ENCODE data around the gene RB1.
A peak's percentile ranks its signal among the peaks of the same experiment; 100 is the strongest.

RB1 gene

GRCh38 chr13:48400850-48401291, 97.3 kb downstream of the RB1 start:
- H3K27ac ChIP-seq: peak overlapping the region; percentile 47; the same call in 1 of the 2 replicates
- H3K36me3 ChIP-seq (ENCODE audit: insufficient read depth, low read length): no peaks in the 10 kb centered on the region
- TF ChIP-seq FOXP2 (optimal IDR thresholded peaks at IDR 0.05; ENCODE audit: control extremely low read depth, extremely low read length, insufficient read depth): no peak
- no peak for TF ChIP-seq POLR2AphosphoS5 (IDR thresholded peaks at IDR 0.05; ENCODE audit: borderline replicate concordance, low read depth, low read length)
- TF ChIP-seq EZH2 (IDR thresholded peaks at IDR 0.05): no peak
- H3K4me3 ChIP-seq: peak overlapping the region; percentile 1; the same call in 1 of the 2 replicates
- H3K9ac ChIP-seq (ENCODE audit: insufficient read length): no peak overlapping the region
- DNase-seq (ENCODE audit: low read depth, low spot score): no peak
- no peaks in the 10 kb centered on the region for H3K9me3 ChIP-seq (ENCODE audit: low read depth, low read length)

GRCh38 chr13:48401480-48401879, 97.9 kb downstream of the RB1 start:
- no peak for DNase-seq (ENCODE audit: low read depth, low spot score)
- H3K36me3 ChIP-seq (ENCODE audit: insufficient read depth, low read length): no peaks in the 10 kb centered on the region
- H3K9ac ChIP-seq (ENCODE audit: insufficient read length): peak overlapping the region; percentile 56
- no peak for TF ChIP-seq FOXP2 (optimal IDR thresholded peaks at IDR 0.05; ENCODE audit: control extremely low read depth, extremely low read length, insufficient read depth)
- TF ChIP-seq EZH2 (IDR thresholded peaks at IDR 0.05): no peak
- TF ChIP-seq POLR2AphosphoS5 (IDR thresholded peaks at IDR 0.05; ENCODE audit: borderline replicate concordance, low read depth, low read length): no peak
- peak overlapping the region; percentile 1; the same call in 1 of the 2 replicates for H3K4me3 ChIP-seq
- H3K27ac ChIP-seq: peak overlapping the region; percentile 47
- H3K9me3 ChIP-seq (ENCODE audit: low read depth, low read length): no peaks in the 10 kb centered on the region

- no peak overlapping the region for H3K4me3 ChIP-seq
- H3K9me3 ChIP-seq (ENCODE audit: low read depth, low read length): no peaks in the 10 kb centered on the region
- no peak overlapping the region for H3K27ac ChIP-seq
- TF ChIP-seq EZH2 (IDR thresholded peaks at IDR 0.05) (no peak), FOXP2 (optimal IDR thresholded peaks at IDR 0.05; ENCODE audit: control extremely low read depth, extremely low read length, insufficient read depth) (no peak), POLR2AphosphoS5 (IDR thresholded peaks at IDR 0.05; ENCODE audit: borderline replicate concordance, low read depth, low read length) (no peak)
- H3K9ac ChIP-seq (ENCODE audit: insufficient read length): no peak overlapping the region
- H3K36me3 ChIP-seq (ENCODE audit: insufficient read depth, low read length): no peaks in the 10 kb centered on the region
- DNase-seq (ENCODE audit: low read depth, low spot score): no peak
These were observed 98.9 kb downstream of the RB1 start for GRCh38 chr13:48402325-48402932.

- H3K27ac ChIP-seq: no peak overlapping the region
- H3K4me3 ChIP-seq: no peak overlapping the region
- no peak for DNase-seq (ENCODE audit: low read depth, low spot score)
- no peaks in the 10 kb centered on the region for H3K36me3 ChIP-seq (ENCODE audit: insufficient read depth, low read length)
- no peaks in the 10 kb centered on the region for H3K9me3 ChIP-seq (ENCODE audit: low read depth, low read length)
- no peak overlapping the region for H3K9ac ChIP-seq (ENCODE audit: insufficient read length)
- no peak for TF ChIP-seq FOXP2 (optimal IDR thresholded peaks at IDR 0.05; ENCODE audit: control extremely low read depth, extremely low read length, insufficient read depth)
- no peak for TF ChIP-seq EZH2 (IDR thresholded peaks at IDR 0.05)
- TF ChIP-seq POLR2AphosphoS5 (IDR thresholded peaks at IDR 0.05; ENCODE audit: borderline replicate concordance, low read depth, low read length): no peak
These were observed 99.6 kb downstream of the RB1 start for GRCh38 chr13:48403151-48403631.

GRCh38 chr13:48403913-48404312, 100.4 kb downstream of the RB1 start:
- no peak overlapping the region for H3K27ac ChIP-seq
- TF ChIP-seq FOXP2 (optimal IDR thresholded peaks at IDR 0.05; ENCODE audit: control extremely low read depth, extremely low read length, insufficient read depth) (no peak), EZH2 (IDR thresholded peaks at IDR 0.05) (no peak), POLR2AphosphoS5 (IDR thresholded peaks at IDR 0.05; ENCODE audit: borderline replicate concordance, low read depth, low read length) (no peak)
- H3K9me3 ChIP-seq (ENCODE audit: low read depth, low read length): no peaks in the 10 kb centered on the region
- no peak for DNase-seq (ENCODE audit: low read depth, low spot score)
- no peak overlapping the region for H3K9ac ChIP-seq (ENCODE audit: insufficient read length)
- H3K36me3 ChIP-seq (ENCODE audit: insufficient read depth, low read length): no peaks in the 10 kb centered on the region
- no peak overlapping the region for H3K4me3 ChIP-seq

- TF ChIP-seq FOXP2 (optimal IDR thresholded peaks at IDR 0.05; ENCODE audit: control extremely low read depth, extremely low read length, insufficient read depth): no peak
- TF ChIP-seq POLR2AphosphoS5 (IDR thresholded peaks at IDR 0.05; ENCODE audit: borderline replicate concordance, low read depth, low read length): no peak
- no peak for TF ChIP-seq EZH2 (IDR thresholded peaks at IDR 0.05)
- H3K9ac ChIP-seq (ENCODE audit: insufficient read length): no peak overlapping the region
- no peaks in the 10 kb centered on the region for H3K9me3 ChIP-seq (ENCODE audit: low read depth, low read length)
- no peaks in the 10 kb centered on the region for H3K36me3 ChIP-seq (ENCODE audit: insufficient read depth, low read length)
- DNase-seq (ENCODE audit: low read depth, low spot score): no peak
- no peak overlapping the region for H3K4me3 ChIP-seq
- peak overlapping the region; percentile 0; the same call in 1 of the 2 replicates for H3K27ac ChIP-seq
These were observed 101.4 kb downstream of the RB1 start for GRCh38 chr13:48404952-48405351.

- H3K9ac ChIP-seq (ENCODE audit: insufficient read length): no peak overlapping the region
- no peak for TF ChIP-seq EZH2 (IDR thresholded peaks at IDR 0.05)
- no peak for TF ChIP-seq POLR2AphosphoS5 (IDR thresholded peaks at IDR 0.05; ENCODE audit: borderline replicate concordance, low read depth, low read length)
- TF ChIP-seq FOXP2 (optimal IDR thresholded peaks at IDR 0.05; ENCODE audit: control extremely low read depth, extremely low read length, insufficient read depth): no peak
- H3K9me3 ChIP-seq (ENCODE audit: low read depth, low read length): no peaks in the 10 kb centered on the region
- H3K27ac ChIP-seq: no peak overlapping the region
- no peak for DNase-seq (ENCODE audit: low read depth, low spot score)
- H3K36me3 ChIP-seq (ENCODE audit: insufficient read depth, low read length): no peaks in the 10 kb centered on the region
- H3K4me3 ChIP-seq: no peak overlapping the region
These were observed 102.3 kb downstream of the RB1 start for GRCh38 chr13:48405875-48406274.

- Histone ChIP-seq H3K9ac (ENCODE audit: insufficient read length) (no peak overlapping the region), H3K4me3 (no peak overlapping the region), H3K27ac (no peak overlapping the region), H3K9me3 (ENCODE audit: low read depth, low read length) (no peaks in the 10 kb centered on the region), H3K36me3 (ENCODE audit: insufficient read depth, low read length) (peaks cover 3% of the 10 kb centered on the region; the same call in 1 of the 2 replicates)
- TF ChIP-seq POLR2AphosphoS5 (IDR thresholded peaks at IDR 0.05; ENCODE audit: borderline replicate concordance, low read depth, low read length) (no peak), EZH2 (IDR thresholded peaks at IDR 0.05) (no peak), FOXP2 (optimal IDR thresholded peaks at IDR 0.05; ENCODE audit: control extremely low read depth, extremely low read length, insufficient read depth) (no peak)
- DNase-seq (ENCODE audit: low read depth, low spot score): no peak
These were observed 106.6 kb downstream of the RB1 start for GRCh38 chr13:48410199-48410598.

Measured in SK-N-MC (cell line).